Measurements from ENCODE around the gene PAQR4.

DNA sequence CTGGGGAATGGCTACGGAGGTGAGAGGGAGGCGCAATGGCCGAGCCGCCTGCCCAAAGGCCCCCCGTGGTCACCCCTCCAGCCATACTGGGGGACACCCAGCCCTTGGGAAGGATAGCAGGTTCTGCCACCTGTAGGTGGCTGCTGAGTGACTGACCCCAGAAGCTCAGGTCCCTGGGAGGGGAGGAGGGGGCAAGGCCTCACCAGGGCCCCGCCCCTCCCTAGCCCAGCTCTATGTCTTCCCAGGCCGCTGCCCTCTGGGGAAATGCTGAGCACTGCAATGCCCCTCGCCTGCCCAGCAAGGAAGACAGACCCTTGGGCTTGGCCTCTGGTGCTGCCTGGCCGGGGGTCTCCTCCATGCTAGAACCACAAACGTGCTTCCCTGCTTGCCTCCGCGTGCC is 32.2 kb downstream of the PAQR4 start:
- TF ChIP-seq BHLHE40 (IDR thresholded peaks at IDR 0.05; ENCODE audit: borderline replicate concordance in 1 of 2, low read depth in 2 of 2, low read length in 1 of 2) (no peak), NFXL1 (IDR thresholded peaks at IDR 0.05; ENCODE audit: borderline replicate concordance) (no peak), ZZZ3 (IDR thresholded peaks at IDR 0.05; ENCODE audit: control insufficient read depth, insufficient read length, low read depth) (no peak), JUND (IDR thresholded peaks at IDR 0.05; ENCODE audit: low read depth, low read length) (no peak)
